Measurements from ENCODE around the gene LASP1.

DNA sequence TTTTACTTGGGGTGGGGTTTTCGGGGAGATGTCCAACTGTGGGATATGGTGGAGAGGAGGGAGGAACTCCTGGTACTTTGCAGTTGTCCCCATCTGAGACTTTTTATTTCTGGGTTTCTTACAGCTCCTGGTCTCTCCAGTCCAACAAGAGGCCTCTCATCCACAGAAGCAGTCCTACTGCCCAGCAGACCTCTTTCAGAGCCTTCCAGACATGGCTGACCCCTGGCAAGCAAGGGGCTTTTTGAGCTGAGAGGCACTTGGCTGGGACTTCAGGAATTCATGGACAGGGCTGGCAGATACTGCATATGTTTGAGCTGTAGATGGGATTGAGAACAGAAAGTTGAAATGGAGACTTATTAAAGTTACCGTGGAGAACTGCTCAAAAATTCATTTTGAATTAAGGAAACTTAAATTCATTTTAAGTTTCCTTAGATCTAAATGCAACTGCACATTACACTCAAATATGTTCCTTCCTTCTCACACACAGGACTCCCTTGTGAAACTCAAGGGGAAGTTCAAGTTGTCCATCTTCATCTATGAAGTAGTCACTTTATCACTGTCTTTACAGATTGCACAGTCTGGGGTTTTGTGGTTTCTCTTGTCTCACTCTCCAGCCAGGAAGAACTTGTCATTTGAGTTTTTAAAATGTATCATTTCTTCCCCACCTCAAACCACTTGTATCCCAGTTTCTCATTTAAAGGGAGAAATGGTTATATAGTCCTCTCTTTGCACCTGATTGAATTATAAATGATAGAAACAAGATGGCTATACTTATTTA, 56.6 kb downstream of the LASP1 start:
- TF ChIP-seq ZFP30 (CRISPR knock-in tag; IDR thresholded peaks at IDR 0.05), result no peak
- TF ChIP-seq, protein P1, sequence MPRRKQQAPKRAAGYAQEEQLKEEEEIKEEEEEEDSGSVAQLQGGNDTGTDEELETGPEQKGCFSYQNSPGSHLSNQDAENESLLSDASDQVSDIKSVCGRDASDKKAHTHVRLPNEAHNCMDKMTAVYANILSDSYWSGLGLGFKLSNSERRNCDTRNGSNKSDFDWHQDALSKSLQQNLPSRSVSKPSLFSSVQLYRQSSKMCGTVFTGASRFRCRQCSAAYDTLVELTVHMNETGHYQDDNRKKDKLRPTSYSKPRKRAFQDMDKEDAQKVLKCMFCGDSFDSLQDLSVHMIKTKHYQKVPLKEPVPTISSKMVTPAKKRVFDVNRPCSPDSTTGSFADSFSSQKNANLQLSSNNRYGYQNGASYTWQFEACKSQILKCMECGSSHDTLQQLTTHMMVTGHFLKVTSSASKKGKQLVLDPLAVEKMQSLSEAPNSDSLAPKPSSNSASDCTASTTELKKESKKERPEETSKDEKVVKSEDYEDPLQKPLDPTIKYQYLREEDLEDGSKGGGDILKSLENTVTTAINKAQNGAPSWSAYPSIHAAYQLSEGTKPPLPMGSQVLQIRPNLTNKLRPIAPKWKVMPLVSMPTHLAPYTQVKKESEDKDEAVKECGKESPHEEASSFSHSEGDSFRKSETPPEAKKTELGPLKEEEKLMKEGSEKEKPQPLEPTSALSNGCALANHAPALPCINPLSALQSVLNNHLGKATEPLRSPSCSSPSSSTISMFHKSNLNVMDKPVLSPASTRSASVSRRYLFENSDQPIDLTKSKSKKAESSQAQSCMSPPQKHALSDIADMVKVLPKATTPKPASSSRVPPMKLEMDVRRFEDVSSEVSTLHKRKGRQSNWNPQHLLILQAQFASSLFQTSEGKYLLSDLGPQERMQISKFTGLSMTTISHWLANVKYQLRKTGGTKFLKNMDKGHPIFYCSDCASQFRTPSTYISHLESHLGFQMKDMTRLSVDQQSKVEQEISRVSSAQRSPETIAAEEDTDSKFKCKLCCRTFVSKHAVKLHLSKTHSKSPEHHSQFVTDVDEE (CRISPR knock-in tag; IDR thresholded peaks at IDR 0.05), result no peak
- TF ChIP-seq, protein P2, sequence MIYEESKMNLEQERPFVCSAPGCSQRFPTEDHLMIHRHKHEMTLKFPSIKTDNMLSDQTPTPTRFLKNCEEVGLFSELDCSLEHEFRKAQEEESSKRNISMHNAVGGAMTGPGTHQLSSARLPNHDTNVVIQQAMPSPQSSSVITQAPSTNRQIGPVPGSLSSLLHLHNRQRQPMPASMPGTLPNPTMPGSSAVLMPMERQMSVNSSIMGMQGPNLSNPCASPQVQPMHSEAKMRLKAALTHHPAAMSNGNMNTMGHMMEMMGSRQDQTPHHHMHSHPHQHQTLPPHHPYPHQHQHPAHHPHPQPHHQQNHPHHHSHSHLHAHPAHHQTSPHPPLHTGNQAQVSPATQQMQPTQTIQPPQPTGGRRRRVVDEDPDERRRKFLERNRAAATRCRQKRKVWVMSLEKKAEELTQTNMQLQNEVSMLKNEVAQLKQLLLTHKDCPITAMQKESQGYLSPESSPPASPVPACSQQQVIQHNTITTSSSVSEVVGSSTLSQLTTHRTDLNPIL (CRISPR knock-in tag; IDR thresholded peaks at IDR 0.05; ENCODE audit: low read depth), result no peak

Data from SK-N-SH treated with all-trans-retinoic acid at 6 μM for 48 hours (cell line).